Measurements from ENCODE around the gene ADAMTS1.

The ADAMTS1 gene

DNA sequence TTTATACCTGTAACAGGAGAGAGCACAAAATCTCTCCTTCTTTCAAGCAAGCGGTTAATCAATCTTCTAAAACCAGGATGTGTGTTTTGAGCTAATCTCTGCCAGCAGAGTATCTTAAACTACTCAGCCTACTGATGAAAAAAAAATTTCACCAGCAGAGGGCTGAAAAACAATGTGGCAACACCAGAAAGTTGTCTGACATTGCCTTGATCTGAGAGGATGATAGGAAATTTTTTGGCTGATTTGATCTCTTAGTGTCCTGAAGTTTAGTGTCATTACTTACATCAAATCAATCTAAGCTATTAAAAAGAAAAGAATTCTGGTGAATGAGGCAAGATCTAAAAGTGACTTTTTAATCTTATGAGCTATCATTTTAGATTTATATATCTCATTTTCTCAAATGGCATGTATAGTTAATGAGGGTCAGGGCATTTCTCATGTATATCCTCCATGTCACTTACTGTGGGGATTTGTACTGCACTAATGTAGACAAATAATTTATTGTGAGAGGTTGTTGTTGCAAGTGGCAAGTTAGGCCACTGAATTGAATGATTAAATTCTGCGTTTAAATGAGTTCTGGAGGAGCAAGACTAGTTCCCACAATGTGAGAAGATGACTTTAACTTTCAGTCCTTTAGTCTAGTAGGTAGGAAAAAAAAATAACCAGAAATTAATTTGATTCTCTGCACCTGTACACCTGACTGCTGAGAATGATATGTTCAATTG, 10.9 kb downstream of the ADAMTS1 start:
- Histone ChIP-seq H3K36me3 (no peaks in the 10 kb centered on the region), H3K27ac (no peak overlapping the region), H3K4me1 (ENCODE audit: control insufficient read depth in 1 of 2, insufficient read depth in 1 of 2, low read depth in 1 of 2, low read length in 1 of 2) (no peaks in the 10 kb centered on the region), H3K27me3 (no peaks in the 10 kb centered on the region), H3K4me3 (ENCODE audit: low read depth in 1 of 2, low read length in 1 of 2) (no peak overlapping the region), H3K9me3 (no peaks in the 10 kb centered on the region)
- TF ChIP-seq CTCF (IDR thresholded peaks at IDR 0.05), result no peak

DNA sequence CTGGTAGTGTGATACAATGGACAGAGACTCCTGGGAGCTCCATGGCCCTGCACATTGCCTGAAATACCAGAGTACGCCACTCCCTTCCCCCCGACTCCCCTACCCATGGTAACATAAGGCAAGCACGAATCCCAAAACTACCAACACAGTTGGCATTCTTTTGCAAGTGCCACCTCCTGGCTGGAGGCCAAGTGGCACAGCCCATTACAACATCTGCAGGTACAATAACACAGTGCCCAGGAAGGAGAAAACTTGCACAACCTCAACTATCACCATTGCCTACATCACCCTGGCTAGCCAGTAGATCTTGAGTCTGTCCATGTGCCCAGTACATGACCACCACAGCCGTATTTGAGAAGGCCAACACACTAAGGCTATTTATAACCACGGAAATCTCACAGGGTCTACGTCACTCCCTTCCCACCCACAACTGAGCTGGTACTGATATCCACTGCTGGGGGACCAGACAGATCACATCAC, 11.7 kb downstream of the ADAMTS1 start:
- no peak for TF ChIP-seq CTCF (IDR thresholded peaks at IDR 0.05)
- Histone ChIP-seq H3K27me3 (no peaks in the 10 kb centered on the region), H3K36me3 (no peaks in the 10 kb centered on the region), H3K27ac (no peak overlapping the region), H3K9me3 (no peaks in the 10 kb centered on the region), H3K4me3 (ENCODE audit: low read depth in 1 of 2, low read length in 1 of 2) (no peak overlapping the region), H3K4me1 (ENCODE audit: control insufficient read depth in 1 of 2, insufficient read depth in 1 of 2, low read depth in 1 of 2, low read length in 1 of 2) (no peaks in the 10 kb centered on the region)

DNA sequence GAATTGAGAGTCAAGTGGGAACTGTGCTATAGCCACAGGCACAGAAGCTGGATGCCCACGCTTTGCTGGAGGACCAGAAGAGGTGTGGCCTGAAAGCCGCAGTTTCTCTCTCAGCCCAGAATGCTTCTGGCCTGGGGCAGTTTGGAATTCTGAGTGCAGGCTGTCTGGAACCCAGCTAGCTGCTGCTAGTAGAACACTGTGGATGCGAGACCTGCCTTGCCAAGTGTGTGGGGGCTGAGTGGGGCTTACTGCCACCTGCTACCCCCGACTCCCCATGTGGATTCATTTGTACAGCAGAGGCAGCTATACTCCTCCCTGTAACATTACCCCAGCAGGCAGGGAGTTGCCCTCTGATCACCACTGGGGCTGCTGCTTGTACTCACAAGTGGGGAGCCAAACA, 12.2 kb downstream of the ADAMTS1 start:
- no peaks in the 10 kb centered on the region for H3K36me3 ChIP-seq
- H3K27me3 ChIP-seq, result no peaks in the 10 kb centered on the region
- no peak for TF ChIP-seq CTCF (IDR thresholded peaks at IDR 0.05)
- H3K9me3 ChIP-seq, result no peaks in the 10 kb centered on the region
- H3K4me1 ChIP-seq (ENCODE audit: control insufficient read depth in 1 of 2, insufficient read depth in 1 of 2, low read depth in 1 of 2, low read length in 1 of 2), result no peaks in the 10 kb centered on the region
- H3K27ac ChIP-seq, result no peak overlapping the region
- no peak overlapping the region for H3K4me3 ChIP-seq (ENCODE audit: low read depth in 1 of 2, low read length in 1 of 2)

DNA sequence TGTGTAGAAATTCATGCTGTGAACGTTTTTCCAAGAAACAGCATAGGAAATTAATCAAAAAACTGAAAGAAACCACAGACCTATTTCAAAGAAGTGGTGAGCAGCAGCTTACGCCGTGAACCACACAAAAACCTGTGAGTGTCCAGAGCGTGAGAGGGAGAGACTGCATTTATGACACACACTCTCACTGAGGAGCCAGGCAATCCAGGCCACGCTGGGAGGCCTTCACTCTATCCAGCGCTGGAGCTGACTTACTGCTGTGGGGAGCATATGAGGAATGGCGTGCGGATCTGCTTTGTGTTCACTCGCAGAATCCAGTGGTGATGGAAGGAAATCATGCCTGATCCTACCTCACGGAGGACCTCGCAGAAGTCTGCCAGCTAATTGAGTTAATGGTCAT, 12.7 kb downstream of the ADAMTS1 start:
- Histone ChIP-seq H3K9me3 (no peaks in the 10 kb centered on the region), H3K27ac (no peak overlapping the region), H3K4me3 (ENCODE audit: low read depth in 1 of 2, low read length in 1 of 2) (no peak overlapping the region), H3K4me1 (ENCODE audit: control insufficient read depth in 1 of 2, insufficient read depth in 1 of 2, low read depth in 1 of 2, low read length in 1 of 2) (no peaks in the 10 kb centered on the region), H3K27me3 (no peaks in the 10 kb centered on the region), H3K36me3 (no peaks in the 10 kb centered on the region)
- TF ChIP-seq CTCF (IDR thresholded peaks at IDR 0.05), result no peak

DNA sequence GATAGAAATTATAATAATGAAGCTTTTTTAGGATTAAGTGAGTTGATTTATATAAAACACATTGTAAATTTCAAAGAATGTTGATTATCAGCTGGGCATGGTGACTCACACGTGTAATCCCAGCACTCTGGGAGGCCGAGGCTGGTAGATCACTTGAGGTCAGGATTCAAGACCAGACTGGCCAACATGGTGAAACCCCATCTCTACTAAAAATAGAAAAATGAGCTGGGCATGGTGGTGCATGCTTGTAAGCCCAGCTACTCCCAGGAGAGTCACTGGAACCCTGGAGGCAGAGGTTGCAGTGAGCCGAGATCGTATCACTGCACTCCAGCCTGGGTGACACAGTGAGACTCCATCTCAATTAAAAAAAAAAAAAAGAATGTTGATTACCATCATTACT, 18.4 kb downstream of the ADAMTS1 start:
- no peaks in the 10 kb centered on the region for H3K4me1 ChIP-seq (ENCODE audit: control insufficient read depth in 1 of 2, insufficient read depth in 1 of 2, low read depth in 1 of 2, low read length in 1 of 2)
- no peak overlapping the region for H3K4me3 ChIP-seq (ENCODE audit: low read depth in 1 of 2, low read length in 1 of 2)
- H3K27me3 ChIP-seq, result no peaks in the 10 kb centered on the region
- H3K27ac ChIP-seq, result no peak overlapping the region
- TF ChIP-seq CTCF (IDR thresholded peaks at IDR 0.05), result no peak
- H3K9me3 ChIP-seq, result no peaks in the 10 kb centered on the region
- no peaks in the 10 kb centered on the region for H3K36me3 ChIP-seq
